DOHH2 (cell line): ENCODE results near the gene COL19A1.

Experiments used
- CTCF ChIP-seq: fragments of 200-600 bp; sonication (generic); IDR thresholded peaks from one replicate; pipeline ENCODE4 v1.5.1; 2014; ENCODE audit warnings: antibody characterized with exemption, mild to moderate bottlenecking, low read depth, low read length; ENCODE audit not compliant: poor library complexity, severe bottlenecking
- EZH2phosphoT487 ChIP-seq: fragments of 200-600 bp; sonication (generic); IDR thresholded peaks from 2 replicates; pipeline ENCODE4 v1.6.1; 2017; ENCODE audit warnings: borderline replicate concordance, mild to moderate bottlenecking, antibody characterized with exemption, low read length, moderate library complexity, mixed read lengths

- no peak for TF ChIP-seq CTCF
- no peak for TF ChIP-seq EZH2phosphoT487
Measured at GRCh38 chr6:70080443-70081070, 214.2 kb downstream of the COL19A1 start.
